ENCODE results near the gene CRELD2. TPM values are rescaled to one million over a fixed set of nuclear protein-coding genes. Genes with fewer than 3 reads are reported as not detected.

The CRELD2 gene
- total and polyA plus RNA-seq, 2 of the 13 experiments (the other 11 are each of a cell fraction or from before 2014, with no cell fraction given), result 17.2 to 44.7 TPM

- Histone ChIP-seq H4K20me1 (ENCODE audit: insufficient read depth, low read length) (peaks cover 13% of the 10 kb centered on the region; the same call in 1 of the 2 replicates), H3K27ac (ENCODE audit: extremely low read length, insufficient read depth, low read length) (no peak overlapping the region), H2AFZ (ENCODE audit: low read length) (no peak overlapping the region), H3K4me1 (ENCODE audit: insufficient read depth, low read length) (peaks cover 87% of the 10 kb centered on the region), H3K4me3 (replicated peaks in 1 of 3; ENCODE audit: insufficient read depth in 1 of 3, low read depth in 2 of 3, low read length in 3 of 3) (no peak overlapping the region), H3K9ac (ENCODE audit: insufficient read depth, low read depth, low read length) (no peak overlapping the region), H3K4me2 (ENCODE audit: low read depth, low read length) (no peak overlapping the region), H3K79me2 (ENCODE audit: insufficient read depth, low read length) (peaks cover 2% of the 10 kb centered on the region), H3K9me3 (ENCODE audit: low read length) (no peaks in the 10 kb centered on the region), H3K27me3 (ENCODE audit: control insufficient read depth in 1 of 2, insufficient read depth in 2 of 2, low read length in 2 of 2) (no peaks in the 10 kb centered on the region), H3K36me3 (replicated peaks in 1 of 2; ENCODE audit: control insufficient read depth in 1 of 2, insufficient read depth in 2 of 2, low read length in 2 of 2) (peaks cover 2% of the 10 kb centered on the region in 2 experiments; a peak in 3 of 5 replicates)
- DNase-seq (ENCODE audit: low spot score), result no peak
- BruUV-seq (replicated peaks), result no TSS peak
- intact Hi-C loops (cut with micrococcal nuclease; ENCODE audit: unreplicated experiment), result loop anchor here (5.0 kb wide), 1 partner anchor 37 kb away; no protein-coding TSS in a partner anchor
- TF ChIP-seq CEBPZ (IDR thresholded peaks at IDR 0.05; ENCODE audit: low read length) (no peak), AGO2 (optimal IDR thresholded peaks at IDR 0.05; ENCODE audit: low read depth, low read length) (peak; percentile 62)
- in situ Hi-C loops (cut with HindIII; ENCODE audit: extremely low pct_ligation_motif_present, low pct_unique_long_range_greater_than_20kb), result loop anchor here (5.0 kb wide), 1 partner anchor 37 kb away; no protein-coding TSS in a partner anchor
- WGBS (ENCODE audit: low lambda C conversion rate), result 79% methylated on average over 6 of the region's 16 CpGs
- ATAC-seq, result no peak
- CTCF ChIA-PET (ENCODE audit: low intra/inter-chr PET ratio, low total read pairs), result no interaction called here
- FAIRE-seq, result no peak
- POLR2A ChIA-PET, result interaction anchor here (2.3 to 16.4 kb wide), 4 partner anchors 17 to 35 kb away, joined by 18 to 722 read pairs (median 40); partner anchors contain the start of gene PIM3
These were observed 50.6 kb downstream of the CRELD2 start for GRCh38 chr22:49968831-49969661.

Data from HepG2 (cell line).